Lower lobe of right lung (tissue), 2 donors: ENCODE measurements around the gene KIF26B. TPM values are rescaled to one million over a fixed set of nuclear protein-coding genes. Genes with fewer than 3 reads are reported as not detected.

ENCODE experiments used
- ATAC-seq, 2 donors: fragments of 200-7000 bp; cut with Tn5 transposase; one replicate each; pipeline ENCODE4 v1.9.1; 2020 to 2022; ENCODE audit warnings: mild to moderate bottlenecking in 2 of 2, moderate library complexity in 2 of 2
- DNase-seq: peaks from one replicate; pipeline ENCODE4 v3.0.0-alpha.2; 2020
- H3K27ac ChIP-seq: fragments of 200-600 bp; one replicate; pipeline ENCODE4 v1.8.0; 2022
- H3K27me3 ChIP-seq: fragments of 200-600 bp; one replicate; pipeline ENCODE4 v1.8.0; 2022; ENCODE audit warnings: low read depth
- H3K36me3 ChIP-seq: fragments of 200-600 bp; one replicate; pipeline ENCODE4 v1.8.0; 2022; ENCODE audit warnings: mild to moderate bottlenecking
- H3K4me1 ChIP-seq: fragments of 200-600 bp; one replicate; pipeline ENCODE4 v1.8.0; 2022
- H3K4me3 ChIP-seq: fragments of 200-600 bp; one replicate; pipeline ENCODE4 v1.8.0; 2022; ENCODE audit warnings: mild to moderate bottlenecking
- H3K9me3 ChIP-seq: fragments of 200-600 bp; one replicate; pipeline ENCODE4 v1.8.0; 2022
- intact Hi-C: fragments of 100-400 bp; cut with DNase I; formaldehyde crosslinking; loops from one replicate; pipeline ENCODE4 v1.11.0; 2022
- total RNA-seq: library from RNA; stranded (reverse); fragmentation: NEBNext Ultra II Directional; extraction: Animal tissue kit (Norgen Biotek cat#: 25700); gene quantifications from one replicate; pipeline ENCODE4 v1.2.1, GENCODE V29; 2021
- TF ChIP-seq, protein P1 (sequence below): fragments of 200-600 bp; IDR thresholded peaks from one replicate; pipeline ENCODE4 v1.8.0; 2022; ENCODE audit warnings: antibody characterized with exemption, mild to moderate bottlenecking
- donor health status: DM: no; HTN: yes; CAD: no; lungs with severe emphysema.

KIF26B gene
- total RNA-seq, 1 donor from 2014 or later, result 1.2 TPM

DNA sequence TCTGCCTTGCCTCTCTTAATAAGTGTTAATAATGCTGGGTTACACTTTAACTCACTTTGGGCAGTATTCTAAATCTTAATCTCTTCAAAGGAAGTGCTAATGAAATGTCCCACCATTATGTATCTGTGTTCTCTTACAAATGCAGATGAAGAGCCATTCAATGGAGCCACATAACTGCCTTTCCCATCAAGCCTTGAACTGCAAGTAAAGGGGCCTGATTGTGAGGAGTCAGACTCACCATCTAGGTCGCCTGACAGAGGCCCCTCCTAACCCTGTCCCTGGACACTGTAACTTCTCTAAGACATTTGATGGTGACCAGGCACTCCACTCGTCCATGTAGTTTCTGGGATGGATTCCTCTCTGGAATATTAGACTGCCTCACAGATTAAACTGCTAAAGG is 329.4 kb downstream of the KIF26B start:
- intact Hi-C loops, result no loop called here
- TF ChIP-seq, protein P1, sequence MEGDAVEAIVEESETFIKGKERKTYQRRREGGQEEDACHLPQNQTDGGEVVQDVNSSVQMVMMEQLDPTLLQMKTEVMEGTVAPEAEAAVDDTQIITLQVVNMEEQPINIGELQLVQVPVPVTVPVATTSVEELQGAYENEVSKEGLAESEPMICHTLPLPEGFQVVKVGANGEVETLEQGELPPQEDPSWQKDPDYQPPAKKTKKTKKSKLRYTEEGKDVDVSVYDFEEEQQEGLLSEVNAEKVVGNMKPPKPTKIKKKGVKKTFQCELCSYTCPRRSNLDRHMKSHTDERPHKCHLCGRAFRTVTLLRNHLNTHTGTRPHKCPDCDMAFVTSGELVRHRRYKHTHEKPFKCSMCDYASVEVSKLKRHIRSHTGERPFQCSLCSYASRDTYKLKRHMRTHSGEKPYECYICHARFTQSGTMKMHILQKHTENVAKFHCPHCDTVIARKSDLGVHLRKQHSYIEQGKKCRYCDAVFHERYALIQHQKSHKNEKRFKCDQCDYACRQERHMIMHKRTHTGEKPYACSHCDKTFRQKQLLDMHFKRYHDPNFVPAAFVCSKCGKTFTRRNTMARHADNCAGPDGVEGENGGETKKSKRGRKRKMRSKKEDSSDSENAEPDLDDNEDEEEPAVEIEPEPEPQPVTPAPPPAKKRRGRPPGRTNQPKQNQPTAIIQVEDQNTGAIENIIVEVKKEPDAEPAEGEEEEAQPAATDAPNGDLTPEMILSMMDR, result no peak
- no peaks in the 10 kb centered on the region for H3K36me3 ChIP-seq
- no peaks in the 10 kb centered on the region for H3K27me3 ChIP-seq
- no peaks in the 10 kb centered on the region for H3K9me3 ChIP-seq
- no peak for ATAC-seq
- peaks cover 6% of the 10 kb centered on the region for H3K4me1 ChIP-seq
- H3K4me3 ChIP-seq, result no peak overlapping the region
- no peak overlapping the region for H3K27ac ChIP-seq
- DNase-seq, result no peak

DNA sequence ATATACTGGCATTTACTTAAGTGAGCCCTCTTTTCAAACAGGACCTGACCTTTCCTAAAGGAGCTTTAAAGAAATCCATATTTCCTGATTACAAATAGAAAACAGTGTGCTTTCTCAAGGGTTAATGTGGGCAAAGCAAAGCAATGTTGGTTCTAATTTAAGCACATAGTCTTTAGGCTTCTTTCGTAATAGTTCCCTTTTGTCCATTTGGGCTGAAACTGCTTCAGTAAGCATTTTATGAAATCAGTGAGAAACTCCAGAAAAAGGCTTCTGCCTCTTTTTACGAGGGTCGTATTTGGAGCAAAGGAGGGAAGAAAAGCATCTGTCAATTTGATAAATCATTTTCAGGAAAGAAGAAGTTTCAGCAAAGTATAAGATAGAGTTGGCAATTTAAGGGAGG is 331.2 kb downstream of the KIF26B start:
- Histone ChIP-seq H3K4me1 (peaks cover 6% of the 10 kb centered on the region), H3K27ac (no peak overlapping the region), H3K9me3 (no peaks in the 10 kb centered on the region), H3K27me3 (no peaks in the 10 kb centered on the region), H3K36me3 (no peaks in the 10 kb centered on the region), H3K4me3 (no peak overlapping the region)
- ATAC-seq (no peak), DNase-seq (no peak)
- intact Hi-C loops, result no loop called here
- TF ChIP-seq, protein P1, result no peak

GRCh38 chr1:245486775-245487470 is 332.1 kb downstream of the KIF26B start:
- no peak overlapping the region for H3K4me3 ChIP-seq
- TF ChIP-seq, protein P1, result no peak
- no peaks in the 10 kb centered on the region for H3K36me3 ChIP-seq
- ATAC-seq, result no peak
- intact Hi-C loops, result no loop called here
- H3K27ac ChIP-seq, result no peak overlapping the region
- peaks cover 6% of the 10 kb centered on the region for H3K4me1 ChIP-seq
- H3K9me3 ChIP-seq, result no peaks in the 10 kb centered on the region
- H3K27me3 ChIP-seq, result no peaks in the 10 kb centered on the region
- no peak for DNase-seq

- Histone ChIP-seq H3K36me3 (no peaks in the 10 kb centered on the region), H3K4me1 (peaks cover 6% of the 10 kb centered on the region), H3K27me3 (no peaks in the 10 kb centered on the region), H3K9me3 (no peaks in the 10 kb centered on the region), H3K4me3 (no peak overlapping the region), H3K27ac (no peak overlapping the region)
- no peak for ATAC-seq
- intact Hi-C loops, result no loop called here
- no peak for DNase-seq
- TF ChIP-seq, protein P1, result no peak
Measured at GRCh38 chr1:245488346-245489129, 333.8 kb downstream of the KIF26B start.

GRCh38 chr1:245489838-245490237 is 335.1 kb downstream of the KIF26B start:
- H3K4me3 ChIP-seq, result no peak overlapping the region
- ATAC-seq (no peak), DNase-seq (no peak)
- H3K9me3 ChIP-seq, result no peaks in the 10 kb centered on the region
- H3K27me3 ChIP-seq, result no peaks in the 10 kb centered on the region
- no peaks in the 10 kb centered on the region for H3K36me3 ChIP-seq
- H3K4me1 ChIP-seq, result peaks cover 6% of the 10 kb centered on the region
- intact Hi-C loops, result no loop called here
- H3K27ac ChIP-seq, result no peak overlapping the region
- TF ChIP-seq, protein P1, result no peak
